AG09319 (cell line): ENCODE measurements around the gene PRR4.

Source experiments
- DNase-seq: peaks from one replicate; pipeline ENCODE4 v3.0.0-alpha.2; 2010; ENCODE audit warnings: low read depth; ENCODE audit errors: extremely low read depth
- TF ChIP-seq, protein P1 (sequence below): IDR thresholded peaks from 2 replicates; pipeline ENCODE4 v1.5.1; 2011; ENCODE audit warnings: low read depth, mild to moderate bottlenecking, inconsistent platforms, low read length, moderate library complexity

Gene PRR4

DNA sequence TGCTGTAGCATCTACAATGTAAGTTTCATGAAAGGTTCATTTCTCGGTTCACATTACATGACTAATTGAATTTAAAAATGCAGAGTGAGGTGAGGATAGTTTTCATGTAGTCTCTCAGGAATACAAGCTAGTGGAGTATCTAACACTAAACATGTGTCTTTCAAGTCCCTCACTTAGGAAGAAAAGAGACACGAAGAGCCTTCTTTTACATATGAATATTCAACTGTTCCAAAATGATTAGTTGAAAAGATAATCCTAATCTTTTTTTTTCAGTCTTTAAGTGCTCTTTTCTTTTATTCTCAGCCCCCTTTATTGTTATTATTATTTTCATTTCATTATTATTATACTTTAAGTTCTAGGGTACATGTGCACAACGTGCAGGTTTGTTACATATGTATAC lies 10.8 kb downstream of the PRR4 start:
- DNase-seq = no peak
- TF ChIP-seq, protein P1, sequence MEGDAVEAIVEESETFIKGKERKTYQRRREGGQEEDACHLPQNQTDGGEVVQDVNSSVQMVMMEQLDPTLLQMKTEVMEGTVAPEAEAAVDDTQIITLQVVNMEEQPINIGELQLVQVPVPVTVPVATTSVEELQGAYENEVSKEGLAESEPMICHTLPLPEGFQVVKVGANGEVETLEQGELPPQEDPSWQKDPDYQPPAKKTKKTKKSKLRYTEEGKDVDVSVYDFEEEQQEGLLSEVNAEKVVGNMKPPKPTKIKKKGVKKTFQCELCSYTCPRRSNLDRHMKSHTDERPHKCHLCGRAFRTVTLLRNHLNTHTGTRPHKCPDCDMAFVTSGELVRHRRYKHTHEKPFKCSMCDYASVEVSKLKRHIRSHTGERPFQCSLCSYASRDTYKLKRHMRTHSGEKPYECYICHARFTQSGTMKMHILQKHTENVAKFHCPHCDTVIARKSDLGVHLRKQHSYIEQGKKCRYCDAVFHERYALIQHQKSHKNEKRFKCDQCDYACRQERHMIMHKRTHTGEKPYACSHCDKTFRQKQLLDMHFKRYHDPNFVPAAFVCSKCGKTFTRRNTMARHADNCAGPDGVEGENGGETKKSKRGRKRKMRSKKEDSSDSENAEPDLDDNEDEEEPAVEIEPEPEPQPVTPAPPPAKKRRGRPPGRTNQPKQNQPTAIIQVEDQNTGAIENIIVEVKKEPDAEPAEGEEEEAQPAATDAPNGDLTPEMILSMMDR = no peak

DNA sequence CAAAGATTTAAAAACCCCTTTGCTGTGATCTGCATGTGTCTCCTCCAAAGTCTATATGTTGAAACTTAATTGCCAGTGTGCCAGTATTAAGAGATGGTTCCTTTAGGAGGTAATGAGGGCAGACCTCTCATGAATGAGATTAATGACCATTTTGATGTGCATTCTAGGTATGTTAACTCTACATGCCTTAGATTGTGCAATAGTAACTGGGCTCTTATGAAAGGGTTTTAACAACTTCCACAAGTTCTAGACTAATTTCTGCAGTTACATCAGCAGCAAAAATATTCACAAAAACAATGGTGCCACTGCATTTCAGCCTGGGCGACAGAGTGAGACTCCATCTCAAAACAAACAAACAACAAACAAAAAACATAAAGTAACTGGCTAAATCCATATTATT lies 19.3 kb downstream of the PRR4 start:
- no peak for DNase-seq
- TF ChIP-seq, protein P1 = no peak

DNA sequence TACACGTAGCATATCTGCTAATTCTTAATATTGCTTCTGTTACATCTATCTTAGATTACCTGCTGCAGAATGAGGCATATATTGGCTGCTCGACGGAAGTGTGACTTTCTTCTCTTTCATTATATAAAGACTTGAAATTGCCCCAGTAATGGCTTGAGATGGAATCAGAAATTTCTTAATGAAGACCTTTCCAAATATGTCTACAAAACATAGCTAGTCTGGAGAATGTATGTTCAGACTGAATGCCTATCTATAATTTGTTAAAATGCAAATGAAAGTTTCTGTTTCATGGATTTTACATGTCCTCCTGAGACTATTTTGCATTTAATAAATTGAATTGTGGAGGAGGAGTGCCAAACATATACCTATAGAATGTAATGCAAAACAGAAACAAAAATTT lies 23.0 kb downstream of the PRR4 start, which contains the start of gene TAS2R10:
TSS of gene TAS2R10 (minus strand) at position 101 of the 400 bp plus-strand sequence. CDS start at position 12, 89 bp downstream.
- DNase-seq = no peak
- TF ChIP-seq, protein P1 = no peak

DNA sequence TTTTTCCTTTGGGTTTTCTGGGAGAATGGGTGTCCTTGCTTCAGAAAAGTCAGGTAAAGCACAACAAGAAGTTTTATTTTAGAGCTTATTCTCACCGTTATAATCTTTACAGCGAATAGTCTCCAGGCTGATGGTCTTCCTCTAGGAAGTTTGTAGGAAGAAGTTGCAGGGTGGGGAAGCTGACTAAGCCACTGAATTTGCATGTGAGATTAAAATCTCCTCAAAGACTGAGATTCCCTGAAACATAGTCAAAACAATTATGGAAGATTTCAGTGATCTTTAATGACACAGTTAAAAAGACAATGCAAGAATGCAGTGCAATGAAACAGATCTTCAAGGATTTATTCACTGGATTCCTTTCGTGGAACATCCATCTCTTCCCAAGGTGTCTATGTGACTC lies 24.3 kb downstream of the PRR4 start:
- TF ChIP-seq, protein P1 = no peak
- no peak for DNase-seq

DNA sequence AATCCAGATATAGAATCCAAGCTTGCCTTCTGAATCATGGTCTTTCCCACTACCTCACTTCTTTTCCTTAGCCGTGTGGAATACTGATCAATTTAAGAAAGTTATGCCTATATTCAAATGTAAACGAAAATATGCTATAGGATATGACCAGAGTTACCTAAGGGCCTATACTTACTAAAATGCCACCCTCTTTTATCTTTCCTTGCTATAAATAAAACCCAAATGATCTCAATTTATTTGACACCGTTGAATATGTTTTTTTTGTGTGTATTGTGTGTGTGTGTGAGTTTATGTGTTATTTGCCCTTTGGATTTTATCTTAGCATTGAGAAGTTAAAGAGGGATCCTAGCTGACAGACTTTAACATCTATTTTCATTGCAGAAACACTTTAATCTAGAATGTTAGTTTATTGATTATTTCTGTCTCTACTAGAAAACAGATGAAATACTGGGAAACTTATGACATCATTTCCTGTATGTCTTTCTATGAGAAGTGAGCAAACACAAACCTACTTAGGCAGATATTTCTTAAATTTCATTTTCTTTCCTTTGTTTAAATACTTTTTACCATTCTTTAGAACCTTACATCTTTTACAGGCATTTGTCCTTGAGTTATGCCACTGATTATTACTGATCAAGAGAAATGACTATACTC lies 37.3 kb downstream of the PRR4 start:
- no peak for DNase-seq
- TF ChIP-seq, protein P1 = no peak

DNA sequence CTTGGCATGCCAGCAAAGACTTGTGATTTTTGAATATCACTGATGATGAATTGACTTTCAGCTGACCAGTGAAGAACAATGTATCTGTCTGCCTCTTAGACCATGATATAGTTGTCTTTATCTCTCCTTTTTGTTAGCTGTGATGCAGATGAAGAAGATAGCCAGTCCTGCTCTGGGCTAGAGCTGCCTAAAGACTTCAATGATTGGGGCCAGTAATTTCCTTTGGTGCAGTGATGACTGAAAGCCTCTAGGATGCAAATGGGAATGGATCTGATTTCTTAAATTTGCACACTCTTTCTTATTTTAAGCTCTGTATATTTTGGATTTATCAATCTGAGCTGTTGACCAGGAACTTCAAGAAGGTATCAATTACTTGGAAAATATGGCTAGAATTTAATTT lies 39.2 kb downstream of the PRR4 start, which contains the start of gene TAS2R9:
TSS of gene TAS2R9 (minus strand) at position 101 of the 400 bp plus-strand sequence. CDS start at position 8, 93 bp downstream.
- TF ChIP-seq, protein P1 = no peak

DNA sequence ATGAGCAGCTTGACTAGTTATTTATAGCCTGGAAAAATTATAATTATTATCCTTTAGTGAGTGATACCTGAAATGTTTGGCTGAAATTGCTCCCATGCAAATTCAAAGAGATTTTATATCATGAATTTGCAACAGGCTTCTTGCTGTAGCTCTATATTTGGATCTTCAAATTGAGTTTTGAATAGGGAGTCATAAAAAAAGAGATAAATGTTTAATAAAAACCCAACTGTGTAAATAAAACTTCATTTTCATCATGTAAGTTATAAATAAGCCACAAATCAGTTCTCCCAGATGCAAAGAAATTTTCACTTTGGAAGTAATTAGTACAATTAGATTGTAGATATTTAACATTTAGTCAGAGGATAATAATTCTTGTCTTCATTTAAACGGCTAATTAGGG lies 42.1 kb downstream of the PRR4 start, which contains the start of gene TAS2R8:
TSS of gene TAS2R8 (minus strand) at position 101 of the 400 bp plus-strand sequence. CDS start 306 bp downstream, outside the sequence.
- TF ChIP-seq, protein P1 = no peak
- DNase-seq = no peak

More for the DNA sequence above, 39.2 kb downstream of the PRR4 start, which contains the start of gene TAS2R9:
- no peak for DNase-seq
